Measurements from ENCODE around the gene TMEM63A. TPM values are rescaled to one million over a fixed set of nuclear protein-coding genes. Genes with fewer than 3 reads are reported as not detected.
"Not testable (repeated sequence)": the region's sequence is repeated elsewhere in the genome, so short reads cannot be mapped to it uniquely, and the experiment has no call there.

Gene TMEM63A
- total and polyA plus RNA-seq, 2 donors (not counting 3 experiments of a cell fraction or from before 2014, with no cell fraction given) = 28.7 to 41.4 TPM

DNA sequence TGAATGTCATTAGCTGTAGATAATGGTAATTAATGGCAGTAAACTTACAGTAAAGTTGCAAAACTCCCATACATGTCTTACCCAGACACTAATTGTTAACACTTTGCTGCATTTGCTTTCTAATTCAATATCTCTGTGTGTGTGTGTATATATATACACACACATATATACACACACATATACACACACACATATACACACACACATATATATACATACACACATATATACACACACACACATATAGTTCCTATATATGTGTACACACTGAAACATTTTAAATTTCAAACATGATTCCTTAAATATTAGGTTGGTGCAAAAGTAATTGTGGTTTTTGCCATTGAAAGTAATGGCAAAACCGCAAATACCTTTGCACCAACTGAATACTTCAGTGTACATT lies 75.9 kb downstream of the TMEM63A start:
- TF ChIP-seq EZH2 (IDR thresholded peaks at IDR 0.05; ENCODE audit: borderline replicate concordance, low read depth, low read length, severe bottlenecking) (no peak), MAX (IDR thresholded peaks at IDR 0.05; ENCODE audit: insufficient read depth, insufficient read length) (no peak), MYC (IDR thresholded peaks at IDR 0.05; ENCODE audit: low read depth, low read length) (no peak), POLR2AphosphoS5 (IDR thresholded peaks at IDR 0.05; ENCODE audit: insufficient read depth, low read depth, low read length) (no peak), JUN (IDR thresholded peaks at IDR 0.05; ENCODE audit: borderline replicate concordance, insufficient read depth, insufficient read length, low read depth) (no peak), GATA2 (IDR thresholded peaks at IDR 0.05; ENCODE audit: insufficient read depth, insufficient read length, low read depth, low read length) (no peak), POLR2A (IDR thresholded peaks at IDR 0.05; ENCODE audit: low read depth, low read length) (no peak), FOS (IDR thresholded peaks at IDR 0.05; ENCODE audit: borderline replicate concordance, insufficient read depth, low read length) (no peak)
- TF ChIP-seq, protein P1, sequence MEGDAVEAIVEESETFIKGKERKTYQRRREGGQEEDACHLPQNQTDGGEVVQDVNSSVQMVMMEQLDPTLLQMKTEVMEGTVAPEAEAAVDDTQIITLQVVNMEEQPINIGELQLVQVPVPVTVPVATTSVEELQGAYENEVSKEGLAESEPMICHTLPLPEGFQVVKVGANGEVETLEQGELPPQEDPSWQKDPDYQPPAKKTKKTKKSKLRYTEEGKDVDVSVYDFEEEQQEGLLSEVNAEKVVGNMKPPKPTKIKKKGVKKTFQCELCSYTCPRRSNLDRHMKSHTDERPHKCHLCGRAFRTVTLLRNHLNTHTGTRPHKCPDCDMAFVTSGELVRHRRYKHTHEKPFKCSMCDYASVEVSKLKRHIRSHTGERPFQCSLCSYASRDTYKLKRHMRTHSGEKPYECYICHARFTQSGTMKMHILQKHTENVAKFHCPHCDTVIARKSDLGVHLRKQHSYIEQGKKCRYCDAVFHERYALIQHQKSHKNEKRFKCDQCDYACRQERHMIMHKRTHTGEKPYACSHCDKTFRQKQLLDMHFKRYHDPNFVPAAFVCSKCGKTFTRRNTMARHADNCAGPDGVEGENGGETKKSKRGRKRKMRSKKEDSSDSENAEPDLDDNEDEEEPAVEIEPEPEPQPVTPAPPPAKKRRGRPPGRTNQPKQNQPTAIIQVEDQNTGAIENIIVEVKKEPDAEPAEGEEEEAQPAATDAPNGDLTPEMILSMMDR (IDR thresholded peaks at IDR 0.05; ENCODE audit: extremely low read depth in 1 of 2, insufficient read depth in 1 of 2, low read depth in 1 of 2, low read length in 2 of 2) = no peak
- Histone ChIP-seq H3K9ac (replicated peaks; ENCODE audit: extremely low read depth, insufficient read depth, low read length) (no peak overlapping the region), H3K9me3 (replicated peaks; ENCODE audit: control insufficient read depth, insufficient read depth, low read length) (no peaks in the 10 kb centered on the region), H3K4me2 (ENCODE audit: insufficient read depth, low read length) (no peak overlapping the region), H3K27me3 (ENCODE audit: control insufficient read depth in 2 of 2, insufficient read depth in 2 of 2, low read length in 2 of 2) (no peaks in the 10 kb centered on the region), H3K4me3 (replicated peaks in 1 of 3; ENCODE audit: insufficient read depth in 1 of 3, low read depth in 1 of 3, low read length in 3 of 3) (no peak overlapping the region), H4K20me1 (replicated peaks; ENCODE audit: control insufficient read depth, extremely low read depth, insufficient read depth, low read length) (no peaks in the 10 kb centered on the region), H3K9me1 (replicated peaks; ENCODE audit: control insufficient read depth, extremely low read depth, insufficient read depth, low read length) (no peaks in the 10 kb centered on the region), H3K27ac (ENCODE audit: insufficient read depth, low read depth, low read length) (no peak overlapping the region), H3K4me1 (ENCODE audit: control insufficient read depth, extremely low read depth, insufficient read depth, low read length) (peaks cover 8% of the 10 kb centered on the region), H2AFZ (ENCODE audit: low read depth, low read length) (no peak overlapping the region), H3K36me3 (ENCODE audit: control insufficient read depth in 2 of 2, extremely low read depth in 1 of 2, insufficient read depth in 2 of 2, low read length in 2 of 2) (no peaks in the 10 kb centered on the region), H3K79me2 (ENCODE audit: control insufficient read depth, insufficient read depth, low read length) (no peaks in the 10 kb centered on the region)
- POLR2A ChIA-PET = no interaction called here
- dilution Hi-C loops (cut with MboI; ENCODE audit: extremely low pct_ligation_motif_present, low sequenced_read_pairs) = no loop called here
- FAIRE-seq (no peak), DNase-seq (ENCODE audit: low read depth, low spot score) (no peak)
- no TSS peak for BruUV-seq (replicated peaks)
- intact Hi-C loops (cut with micrococcal nuclease) = no loop called here
- CTCF ChIA-PET = no interaction called here

DNA sequence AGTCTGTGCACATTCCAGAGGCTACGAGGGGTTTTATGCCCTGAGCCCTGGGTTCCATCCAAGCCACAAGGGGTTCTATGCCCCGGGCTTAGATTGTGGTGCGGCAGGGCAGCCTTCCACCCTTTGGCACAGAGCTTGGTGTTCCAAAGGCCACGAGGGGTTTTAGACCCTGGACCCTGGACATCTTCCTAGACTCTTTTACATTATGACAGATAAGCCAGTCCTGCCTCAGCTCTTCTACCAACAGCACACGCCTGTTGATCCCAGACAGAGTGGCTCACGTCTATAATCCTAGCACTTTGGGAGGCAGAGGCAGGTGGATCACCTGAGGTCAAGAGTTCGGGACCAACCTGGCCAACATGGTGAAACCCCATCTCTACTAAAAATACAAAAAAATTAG lies 81.0 kb downstream of the TMEM63A start:
- H3K9ac ChIP-seq (replicated peaks; ENCODE audit: extremely low read depth, insufficient read depth, low read length); intact Hi-C loops (cut with micrococcal nuclease); H3K36me3 ChIP-seq (ENCODE audit: control insufficient read depth in 2 of 2, extremely low read depth in 1 of 2, insufficient read depth in 2 of 2, low read length in 2 of 2); H3K27ac ChIP-seq (ENCODE audit: insufficient read depth, low read depth, low read length); DNase-seq (ENCODE audit: low read depth, low spot score); H3K4me2 ChIP-seq (ENCODE audit: insufficient read depth, low read length); POLR2A ChIA-PET; H3K9me3 ChIP-seq (replicated peaks; ENCODE audit: control insufficient read depth, insufficient read depth, low read length); H4K20me1 ChIP-seq (replicated peaks; ENCODE audit: control insufficient read depth, extremely low read depth, insufficient read depth, low read length); H3K4me3 ChIP-seq (replicated peaks in 1 of 3; ENCODE audit: insufficient read depth in 1 of 3, low read depth in 1 of 3, low read length in 3 of 3); BruUV-seq (replicated peaks); H3K27me3 ChIP-seq (ENCODE audit: control insufficient read depth in 2 of 2, insufficient read depth in 2 of 2, low read length in 2 of 2); H3K9me1 ChIP-seq (replicated peaks; ENCODE audit: control insufficient read depth, extremely low read depth, insufficient read depth, low read length); H2AFZ ChIP-seq (ENCODE audit: low read depth, low read length); H3K4me1 ChIP-seq (ENCODE audit: control insufficient read depth, extremely low read depth, insufficient read depth, low read length); dilution Hi-C loops (cut with MboI; ENCODE audit: extremely low pct_ligation_motif_present, low sequenced_read_pairs); H3K79me2 ChIP-seq (ENCODE audit: control insufficient read depth, insufficient read depth, low read length); FAIRE-seq: not testable (repeated sequence)
- CTCF ChIA-PET = interaction anchor here (0.6 to 2.7 kb wide), 6 partner anchors 9 to 160 kb away, joined by 3 to 9 read pairs (median 3); partner anchors contain the start of genes EPHX1 and SRP9

- H3K9ac ChIP-seq (replicated peaks; ENCODE audit: extremely low read depth, insufficient read depth, low read length); POLR2A ChIA-PET; H3K79me2 ChIP-seq (ENCODE audit: control insufficient read depth, insufficient read depth, low read length); CTCF ChIA-PET; H3K27me3 ChIP-seq (ENCODE audit: control insufficient read depth in 2 of 2, insufficient read depth in 2 of 2, low read length in 2 of 2); BruUV-seq (replicated peaks); intact Hi-C loops (cut with micrococcal nuclease); DNase-seq (ENCODE audit: low read depth, low spot score); H3K4me2 ChIP-seq (ENCODE audit: insufficient read depth, low read length); H3K9me1 ChIP-seq (replicated peaks; ENCODE audit: control insufficient read depth, extremely low read depth, insufficient read depth, low read length); H3K36me3 ChIP-seq (ENCODE audit: control insufficient read depth in 2 of 2, extremely low read depth in 1 of 2, insufficient read depth in 2 of 2, low read length in 2 of 2); H3K4me1 ChIP-seq (ENCODE audit: control insufficient read depth, extremely low read depth, insufficient read depth, low read length); H3K4me3 ChIP-seq (replicated peaks in 1 of 3; ENCODE audit: insufficient read depth in 1 of 3, low read depth in 1 of 3, low read length in 3 of 3); H2AFZ ChIP-seq (ENCODE audit: low read depth, low read length); dilution Hi-C loops (cut with MboI; ENCODE audit: extremely low pct_ligation_motif_present, low sequenced_read_pairs); FAIRE-seq; H3K9me3 ChIP-seq (replicated peaks; ENCODE audit: control insufficient read depth, insufficient read depth, low read length); H4K20me1 ChIP-seq (replicated peaks; ENCODE audit: control insufficient read depth, extremely low read depth, insufficient read depth, low read length); H3K27ac ChIP-seq (ENCODE audit: insufficient read depth, low read depth, low read length): not testable (repeated sequence)
Observed at GRCh38 chr1:225796097-225796496, 86.1 kb downstream of the TMEM63A start.

Measured in endothelial cell of umbilical vein (primary cell).